ENCODE measurements around the gene CAB39L. TPM values are rescaled to one million over a fixed set of nuclear protein-coding genes. Genes with fewer than 3 reads are reported as not detected.

CAB39L gene
- total and polyA plus RNA-seq, 2 donors (not counting 3 experiments of a cell fraction or from before 2014, with no cell fraction given): 3.1 to 7.2 TPM

GRCh38 chr13:49441846-49442245, 2.0 kb downstream of the CAB39L start:
- intact Hi-C loops (cut with micrococcal nuclease) (loop anchor here (5.0 kb wide), 1 partner anchor 350 kb away; the partner anchor contains the start of gene KPNA3), dilution Hi-C loops (cut with MboI; ENCODE audit: extremely low pct_ligation_motif_present, low sequenced_read_pairs) (no loop called here)
- Histone ChIP-seq H3K9me1 (replicated peaks; ENCODE audit: control insufficient read depth, extremely low read depth, insufficient read depth, low read length) (no peaks in the 10 kb centered on the region), H4K20me1 (replicated peaks; ENCODE audit: control insufficient read depth, extremely low read depth, insufficient read depth, low read length) (no peaks in the 10 kb centered on the region), H3K79me2 (ENCODE audit: control insufficient read depth, insufficient read depth, low read length) (no peaks in the 10 kb centered on the region), H3K9ac (replicated peaks; ENCODE audit: extremely low read depth, insufficient read depth, low read length) (no peak overlapping the region), H3K27me3 (ENCODE audit: control insufficient read depth in 2 of 2, insufficient read depth in 2 of 2, low read length in 2 of 2) (no peaks in the 10 kb centered on the region), H2AFZ (ENCODE audit: low read depth, low read length) (no peak overlapping the region), H3K4me2 (ENCODE audit: insufficient read depth, low read length) (peak overlapping the region; percentile 8), H3K9me3 (replicated peaks; ENCODE audit: control insufficient read depth, insufficient read depth, low read length) (no peaks in the 10 kb centered on the region), H3K4me1 (ENCODE audit: control insufficient read depth, extremely low read depth, insufficient read depth, low read length) (peaks cover 20% of the 10 kb centered on the region), H3K4me3 (replicated peaks in 1 of 3; ENCODE audit: insufficient read depth in 1 of 3, low read depth in 1 of 3, low read length in 3 of 3) (no peak overlapping the region), H3K36me3 (ENCODE audit: control insufficient read depth in 2 of 2, extremely low read depth in 1 of 2, insufficient read depth in 2 of 2, low read length in 2 of 2) (no peaks in the 10 kb centered on the region), H3K27ac (ENCODE audit: insufficient read depth, low read depth, low read length) (no peak overlapping the region)
- CTCF ChIA-PET: no interaction called here
- BruUV-seq (replicated peaks): no TSS peak
- FAIRE-seq: no peak
- POLR2A ChIA-PET: no interaction called here
- TF ChIP-seq GATA2 (IDR thresholded peaks at IDR 0.05; ENCODE audit: insufficient read depth, insufficient read length, low read depth, low read length) (peak; percentile 72), EZH2 (IDR thresholded peaks at IDR 0.05; ENCODE audit: borderline replicate concordance, low read depth, low read length, severe bottlenecking) (no peak), FOS (IDR thresholded peaks at IDR 0.05; ENCODE audit: borderline replicate concordance, insufficient read depth, low read length) (no peak)
- peak; percentile 19 for DNase-seq (ENCODE audit: low read depth, low spot score)

GRCh38 chr13:49441312-49441711, 2.6 kb downstream of the CAB39L start:
- CTCF ChIA-PET: no interaction called here
- no peak overlapping the region for H3K4me3 ChIP-seq (replicated peaks in 1 of 3; ENCODE audit: insufficient read depth in 1 of 3, low read depth in 1 of 3, low read length in 3 of 3)
- FAIRE-seq (no peak), DNase-seq (ENCODE audit: low read depth, low spot score) (no peak)
- H3K9ac ChIP-seq (replicated peaks; ENCODE audit: extremely low read depth, insufficient read depth, low read length): no peak overlapping the region
- POLR2A ChIA-PET: interaction anchor here (0.6 kb wide), 1 partner anchor 478 kb away, joined by 3 read pairs; no protein-coding TSS in a partner anchor
- no peak overlapping the region for H3K4me2 ChIP-seq (ENCODE audit: insufficient read depth, low read length)
- no peaks in the 10 kb centered on the region for H3K9me1 ChIP-seq (replicated peaks; ENCODE audit: control insufficient read depth, extremely low read depth, insufficient read depth, low read length)
- intact Hi-C loops (cut with micrococcal nuclease) (loop anchor here (5.0 kb wide), 1 partner anchor 351 kb away; the partner anchor contains the start of gene KPNA3), dilution Hi-C loops (cut with MboI; ENCODE audit: extremely low pct_ligation_motif_present, low sequenced_read_pairs) (no loop called here)
- H3K36me3 ChIP-seq (ENCODE audit: control insufficient read depth in 2 of 2, extremely low read depth in 1 of 2, insufficient read depth in 2 of 2, low read length in 2 of 2): no peaks in the 10 kb centered on the region
- no peak for TF ChIP-seq EZH2 (IDR thresholded peaks at IDR 0.05; ENCODE audit: borderline replicate concordance, low read depth, low read length, severe bottlenecking)
- TF ChIP-seq MYC (IDR thresholded peaks at IDR 0.05; ENCODE audit: low read depth, low read length): no peak
- TF ChIP-seq FOS (IDR thresholded peaks at IDR 0.05; ENCODE audit: borderline replicate concordance, insufficient read depth, low read length): no peak
- TF ChIP-seq POLR2AphosphoS5 (IDR thresholded peaks at IDR 0.05; ENCODE audit: insufficient read depth, low read depth, low read length): no peak
- TF ChIP-seq MAX (IDR thresholded peaks at IDR 0.05; ENCODE audit: insufficient read depth, insufficient read length): no peak
- TF ChIP-seq POLR2A (IDR thresholded peaks at IDR 0.05; ENCODE audit: low read depth, low read length): no peak
- no peak for TF ChIP-seq CTCF (IDR thresholded peaks at IDR 0.05; ENCODE audit: extremely low read depth in 1 of 2, insufficient read depth in 1 of 2, low read depth in 1 of 2, low read length in 2 of 2)
- no peak for TF ChIP-seq GATA2 (IDR thresholded peaks at IDR 0.05; ENCODE audit: insufficient read depth, insufficient read length, low read depth, low read length)
- TF ChIP-seq JUN (IDR thresholded peaks at IDR 0.05; ENCODE audit: borderline replicate concordance, insufficient read depth, insufficient read length, low read depth): no peak
- no peaks in the 10 kb centered on the region for H3K79me2 ChIP-seq (ENCODE audit: control insufficient read depth, insufficient read depth, low read length)
- no peaks in the 10 kb centered on the region for H3K27me3 ChIP-seq (ENCODE audit: control insufficient read depth in 2 of 2, insufficient read depth in 2 of 2, low read length in 2 of 2)
- no peaks in the 10 kb centered on the region for H4K20me1 ChIP-seq (replicated peaks; ENCODE audit: control insufficient read depth, extremely low read depth, insufficient read depth, low read length)
- BruUV-seq (replicated peaks): no TSS peak
- no peak overlapping the region for H2AFZ ChIP-seq (ENCODE audit: low read depth, low read length)
- H3K4me1 ChIP-seq (ENCODE audit: control insufficient read depth, extremely low read depth, insufficient read depth, low read length): peaks cover 20% of the 10 kb centered on the region
- no peaks in the 10 kb centered on the region for H3K9me3 ChIP-seq (replicated peaks; ENCODE audit: control insufficient read depth, insufficient read depth, low read length)
- H3K27ac ChIP-seq (ENCODE audit: insufficient read depth, low read depth, low read length): no peak overlapping the region

All from endothelial cell of umbilical vein (primary cell).